OCI-LY3 (cell line): Measurements from ENCODE around the gene TAS1R2.

Experiments
- CTCF ChIP-seq: fragments of 200-600, 300-600 bp; sonication (generic); IDR thresholded peaks from 2 replicates; pipeline ENCODE4 v1.5.1; 2014; ENCODE audit warnings: antibody characterized with exemption, low read length, low read depth
- EZH2phosphoT487 ChIP-seq: fragments of 200-600 bp; shearing (Covaris generic); IDR thresholded peaks from 2 replicates; pipeline ENCODE4 v1.6.1; 2018; ENCODE audit warnings: antibody characterized with exemption, mixed run types, low read depth

GRCh38 chr1:18861082-18861481 is 1.6 kb upstream of the TAS1R2 start:
- TF ChIP-seq CTCF (no peak), EZH2phosphoT487 (no peak)
